Memory B cell (primary cell): ENCODE measurements around the gene PARN.
"Not testable (repeated sequence)": the region's sequence is repeated elsewhere in the genome, so short reads cannot be mapped to it uniquely, and the experiment has no call there.

Experiments used
- ATAC-seq: fragments of 150-1000 bp; cut with Tn5 transposase; 2 replicates; pipeline ENCODE4 v1.10.0; 2021; ENCODE audit warnings: low read depth, mild to moderate bottlenecking, moderate library complexity
- DNase-seq, 2 donors: peaks; one replicate each; pipeline ENCODE4 v3.0.0; 2022; ENCODE audit warnings: low spot score in 2 of 2
- H3K27ac Mint-ChIP-seq: one replicate; pipeline ENCODE4 v1.8.0; 2022; ENCODE audit warnings: mild to moderate bottlenecking, moderate library complexity, mixed read lengths
- H3K27me3 Mint-ChIP-seq: one replicate; pipeline ENCODE4 v1.8.0; 2022; ENCODE audit warnings: mixed read lengths
- H3K36me3 Mint-ChIP-seq: one replicate; pipeline ENCODE4 v1.8.0; 2022; ENCODE audit warnings: mild to moderate bottlenecking, mixed read lengths
- H3K4me1 Mint-ChIP-seq: one replicate; pipeline ENCODE4 v1.8.0; 2022; ENCODE audit warnings: mixed read lengths
- H3K4me3 Mint-ChIP-seq: one replicate; pipeline ENCODE4 v1.8.0; 2022; ENCODE audit warnings: mild to moderate bottlenecking, moderate library complexity, mixed read lengths
- H3K9me3 Mint-ChIP-seq: one replicate; pipeline ENCODE4 v1.8.0; 2022; ENCODE audit warnings: mixed read lengths

The PARN gene

GRCh38 chr16:14456793-14457481 is 173.1 kb downstream of the PARN start:
- H3K27ac Mint-ChIP-seq, result peak overlapping the region; percentile 87
- ATAC-seq (no peak), DNase-seq (no peak)
- H3K27me3 Mint-ChIP-seq, result no peaks in the 10 kb centered on the region
- peaks cover 27% of the 10 kb centered on the region for H3K36me3 Mint-ChIP-seq
- H3K9me3 Mint-ChIP-seq, result no peaks in the 10 kb centered on the region
- H3K4me1 Mint-ChIP-seq, result peaks cover 6% of the 10 kb centered on the region
- H3K4me3 Mint-ChIP-seq, result no peak overlapping the region

DNA sequence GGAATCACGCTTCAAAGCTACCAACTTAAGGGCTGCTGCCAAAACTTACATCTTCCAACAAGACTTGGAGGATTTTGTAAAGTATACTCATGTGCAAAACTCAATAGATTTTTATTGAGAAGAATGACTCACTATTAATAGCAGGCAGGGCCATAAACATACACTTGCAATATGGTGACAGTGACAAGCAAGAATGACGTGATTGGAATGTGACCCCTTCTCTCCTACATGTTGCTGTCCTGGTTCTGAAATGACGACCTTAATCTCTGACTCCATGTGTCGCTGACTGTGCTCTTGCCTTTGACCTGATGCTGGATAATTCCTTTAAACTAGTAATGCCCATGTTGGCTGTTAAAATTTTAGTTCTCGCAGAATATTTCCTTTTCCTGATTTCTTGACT is 174.5 kb downstream of the PARN start:
- no peak for DNase-seq
- H3K9me3 Mint-ChIP-seq, result no peaks in the 10 kb centered on the region
- H3K27me3 Mint-ChIP-seq, result no peaks in the 10 kb centered on the region
- no peak for ATAC-seq
- H3K4me3 Mint-ChIP-seq, result no peak overlapping the region
- H3K27ac Mint-ChIP-seq, result no peak overlapping the region
- peaks cover 16% of the 10 kb centered on the region for H3K36me3 Mint-ChIP-seq
- peaks cover 5% of the 10 kb centered on the region for H3K4me1 Mint-ChIP-seq

DNA sequence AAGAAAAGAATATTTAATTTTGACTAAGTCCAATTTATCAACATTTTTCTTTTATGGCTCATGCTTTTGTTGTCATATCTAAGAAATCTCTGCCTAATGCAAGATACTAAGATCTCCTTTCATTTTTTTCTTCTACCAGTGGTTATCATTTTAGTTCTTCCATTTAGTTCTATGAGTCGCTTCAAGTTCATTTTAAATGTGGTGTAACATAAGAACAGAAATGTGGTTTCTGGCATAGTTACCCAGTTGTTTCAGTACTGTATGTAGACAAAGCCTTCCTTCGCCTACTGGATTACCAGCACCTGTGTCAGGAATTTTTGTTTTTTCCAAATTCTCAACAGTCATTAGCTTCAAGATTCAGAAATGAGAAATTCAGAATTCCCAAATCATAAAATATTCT is 175.7 kb downstream of the PARN start:
- H3K36me3 Mint-ChIP-seq, result peaks cover 16% of the 10 kb centered on the region
- no peaks in the 10 kb centered on the region for H3K27me3 Mint-ChIP-seq
- H3K4me1 Mint-ChIP-seq, result peaks cover 5% of the 10 kb centered on the region
- H3K27ac Mint-ChIP-seq, result no peak overlapping the region
- ATAC-seq (no peak), DNase-seq (no peak)
- H3K4me3 Mint-ChIP-seq, result no peak overlapping the region
- H3K9me3 Mint-ChIP-seq, result no peaks in the 10 kb centered on the region

DNA sequence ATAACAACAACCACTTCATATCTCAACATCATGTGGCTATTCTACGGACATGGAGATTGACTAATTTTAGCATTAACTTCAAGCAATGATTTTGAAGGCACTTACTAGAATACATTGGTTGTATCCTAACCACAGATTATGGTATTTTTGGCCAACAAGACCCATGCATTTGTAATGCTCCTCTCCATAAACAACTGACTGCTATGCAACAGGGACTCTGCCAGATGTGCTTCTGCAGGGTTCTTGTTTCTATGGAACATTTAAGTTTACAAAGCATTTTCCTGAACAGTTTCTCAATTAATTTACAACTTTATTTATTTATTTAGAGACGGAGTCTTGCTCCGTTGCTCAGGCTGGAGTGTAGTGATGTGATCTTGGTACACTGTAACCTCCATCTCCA is 178.0 kb downstream of the PARN start:
- Mint-ChIP-seq H3K4me3 (no peak overlapping the region), H3K27me3 (no peaks in the 10 kb centered on the region), H3K36me3 (peaks cover 5% of the 10 kb centered on the region), H3K27ac (no peak overlapping the region), H3K9me3 (no peaks in the 10 kb centered on the region), H3K4me1 (peaks cover 5% of the 10 kb centered on the region)
- DNase-seq, result no peak
- ATAC-seq, result no peak

DNA sequence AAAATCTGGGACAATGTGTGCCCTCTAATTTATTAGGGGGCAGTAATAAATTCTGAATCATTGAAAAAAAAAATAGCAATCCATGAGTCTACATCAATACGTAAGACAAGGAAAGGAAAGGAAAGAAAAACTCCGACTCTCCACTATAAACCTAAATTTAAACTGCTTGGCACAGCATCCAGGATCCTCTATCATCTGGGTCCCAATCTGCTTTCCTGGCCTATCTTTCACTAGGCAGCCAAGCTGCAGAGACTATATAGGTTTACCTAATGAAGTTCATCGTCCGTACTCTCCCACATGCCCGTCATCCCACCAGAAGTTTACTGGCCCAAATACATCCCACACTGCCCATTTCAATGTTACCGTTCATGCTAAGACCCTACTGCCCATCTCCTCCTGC is 179.2 kb downstream of the PARN start:
- Mint-ChIP-seq H3K4me1 (peaks cover 5% of the 10 kb centered on the region), H3K36me3 (peaks cover 8% of the 10 kb centered on the region), H3K27ac (no peak overlapping the region), H3K9me3 (no peaks in the 10 kb centered on the region), H3K27me3 (no peaks in the 10 kb centered on the region), H3K4me3 (no peak overlapping the region)
- DNase-seq (no peak), ATAC-seq (no peak)

GRCh38 chr16:14449790-14450480 is 180.1 kb downstream of the PARN start:
- Mint-ChIP-seq H3K4me1 (peaks cover 3% of the 10 kb centered on the region), H3K4me3 (no peak overlapping the region), H3K27ac (no peak overlapping the region), H3K9me3 (no peaks in the 10 kb centered on the region), H3K36me3 (peaks cover 16% of the 10 kb centered on the region), H3K27me3 (no peaks in the 10 kb centered on the region)
- DNase-seq (no peak), ATAC-seq (no peak)

DNA sequence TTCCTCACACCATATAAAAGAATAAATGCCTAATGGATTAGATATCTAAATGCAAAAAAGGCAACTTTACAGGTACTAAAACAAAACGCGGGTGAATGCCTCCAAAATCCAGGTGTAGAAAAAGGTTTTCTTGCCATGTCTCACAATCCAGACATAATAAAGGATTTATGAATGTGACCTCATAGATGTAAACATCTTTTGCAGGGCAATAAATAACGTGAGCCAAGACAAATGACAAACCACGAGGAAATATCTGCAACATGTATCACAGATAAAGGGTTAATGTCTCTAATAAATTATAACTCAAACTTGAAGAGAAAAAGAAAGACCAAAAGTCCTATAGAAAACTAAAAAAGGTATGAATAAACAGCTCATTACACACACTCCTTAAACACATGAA is 180.7 kb downstream of the PARN start:
- Mint-ChIP-seq H3K4me3 (no peak overlapping the region), H3K36me3 (peaks cover 15% of the 10 kb centered on the region), H3K27ac (no peak overlapping the region), H3K9me3 (no peaks in the 10 kb centered on the region), H3K27me3 (no peaks in the 10 kb centered on the region), H3K4me1 (peaks cover 3% of the 10 kb centered on the region)
- ATAC-seq (no peak), DNase-seq (no peak)

DNA sequence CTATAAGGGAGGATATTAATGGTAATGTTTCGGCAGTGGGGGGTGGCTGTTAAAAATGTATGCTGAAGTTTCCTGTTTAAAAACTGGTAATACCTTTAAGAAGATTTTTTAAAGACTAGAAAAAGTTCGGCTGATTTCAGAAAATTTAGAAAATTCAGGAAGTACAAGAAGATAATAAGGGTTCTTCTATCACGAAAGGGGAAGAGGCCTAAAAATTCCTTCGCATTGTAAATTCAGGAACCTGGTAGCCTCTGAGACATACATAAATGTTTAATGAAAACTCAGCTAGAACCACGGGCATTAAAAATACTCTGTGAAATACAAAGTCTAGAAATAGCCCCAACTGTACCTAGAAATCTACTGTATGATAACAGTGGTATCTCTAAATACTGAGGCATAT is 181.2 kb downstream of the PARN start:
- peaks cover 15% of the 10 kb centered on the region for H3K36me3 Mint-ChIP-seq
- no peak overlapping the region for H3K4me3 Mint-ChIP-seq
- no peak for ATAC-seq
- H3K4me1 Mint-ChIP-seq, result peaks cover 3% of the 10 kb centered on the region
- H3K9me3 Mint-ChIP-seq, result no peaks in the 10 kb centered on the region
- no peak overlapping the region for H3K27ac Mint-ChIP-seq
- no peaks in the 10 kb centered on the region for H3K27me3 Mint-ChIP-seq
- no peak for DNase-seq

DNA sequence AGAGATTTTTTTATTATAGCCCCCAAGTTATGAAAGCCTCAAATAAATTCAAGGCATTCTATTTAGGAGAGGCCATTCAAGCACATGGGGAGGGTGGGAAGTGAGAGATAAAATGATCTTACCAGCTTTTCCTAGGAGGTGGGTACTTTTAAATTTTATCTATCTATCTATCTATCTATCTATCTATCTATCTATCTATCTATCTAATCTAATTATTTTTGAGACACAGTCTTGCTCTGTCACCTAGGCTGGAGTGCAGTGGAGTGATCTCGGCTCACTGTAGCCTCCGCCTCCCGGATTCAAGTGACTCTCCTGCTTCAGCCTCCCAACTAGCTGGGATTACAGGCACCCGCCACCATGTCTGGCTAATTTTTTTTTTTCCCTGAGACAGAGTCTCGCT is 182.3 kb downstream of the PARN start:
- Mint-ChIP-seq H3K36me3 (peaks cover 17% of the 10 kb centered on the region), H3K27ac (no peak overlapping the region), H3K4me1 (peaks cover 3% of the 10 kb centered on the region), H3K4me3 (no peak overlapping the region), H3K27me3 (no peaks in the 10 kb centered on the region), H3K9me3 (no peaks in the 10 kb centered on the region)
- ATAC-seq, result no peak
- no peak for DNase-seq

- Mint-ChIP-seq H3K4me3 (no peak overlapping the region), H3K27ac (no peak overlapping the region), H3K4me1 (peaks cover 3% of the 10 kb centered on the region), H3K9me3 (no peaks in the 10 kb centered on the region), H3K36me3 (peaks cover 17% of the 10 kb centered on the region), H3K27me3 (no peaks in the 10 kb centered on the region)
- DNase-seq, result no peak
- ATAC-seq, result no peak
Measured at GRCh38 chr16:14446796-14447195, 183.3 kb downstream of the PARN start.

- H3K4me3 Mint-ChIP-seq, result no peak overlapping the region
- no peak overlapping the region for H3K27ac Mint-ChIP-seq
- no peaks in the 10 kb centered on the region for H3K27me3 Mint-ChIP-seq
- ATAC-seq (no peak), DNase-seq (no peak)
- peaks cover 17% of the 10 kb centered on the region for H3K36me3 Mint-ChIP-seq
- H3K9me3 Mint-ChIP-seq, result no peaks in the 10 kb centered on the region
- H3K4me1 Mint-ChIP-seq, result peaks cover 3% of the 10 kb centered on the region
Measured at GRCh38 chr16:14445937-14446715, 183.9 kb downstream of the PARN start.

DNA sequence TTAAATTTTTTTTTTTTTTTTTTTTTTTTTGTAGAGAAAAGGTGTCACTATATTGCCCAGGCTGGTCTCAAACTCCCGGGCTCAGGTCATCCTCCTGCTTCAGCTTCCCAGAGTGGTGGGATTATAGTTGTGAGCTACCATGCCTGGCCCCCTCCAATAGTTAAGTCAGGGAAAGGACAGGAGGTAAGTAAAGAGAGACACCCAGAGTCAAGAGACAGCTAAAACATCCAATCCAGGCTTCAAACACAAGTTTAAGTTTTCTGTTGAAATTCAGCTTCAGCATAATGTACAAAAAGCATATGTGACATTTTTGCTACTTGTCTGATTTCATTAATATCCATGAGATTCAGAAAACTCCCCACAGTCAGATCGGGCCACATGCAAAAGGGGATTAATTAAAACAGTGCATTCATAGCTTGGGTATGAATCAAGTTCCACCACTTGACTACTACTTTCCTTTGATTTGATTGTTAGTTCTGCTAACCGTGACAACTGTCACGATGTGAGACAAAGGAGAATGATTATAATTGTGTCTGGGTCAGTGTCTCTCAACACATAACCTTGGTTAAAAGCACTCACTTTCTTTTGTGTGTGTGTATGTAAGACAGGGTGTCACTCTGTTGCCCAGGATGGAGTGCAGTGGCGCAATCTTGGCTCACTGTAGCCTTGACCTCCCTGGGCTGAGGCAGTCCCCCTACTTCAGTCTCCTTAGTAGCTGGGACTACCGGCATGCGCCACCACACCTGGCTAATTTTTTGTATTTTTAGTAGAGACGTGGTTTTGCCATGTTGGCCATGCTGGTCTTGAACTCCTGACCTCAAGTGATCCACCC is 184.9 kb downstream of the PARN start:
- no peaks in the 10 kb centered on the region for H3K27me3 Mint-ChIP-seq
- no peak overlapping the region for H3K27ac Mint-ChIP-seq
- ATAC-seq, result no peak
- no peak overlapping the region for H3K4me3 Mint-ChIP-seq
- no peaks in the 10 kb centered on the region for H3K4me1 Mint-ChIP-seq
- peaks cover 19% of the 10 kb centered on the region for H3K36me3 Mint-ChIP-seq
- DNase-seq, result no peak
- H3K9me3 Mint-ChIP-seq, result no peaks in the 10 kb centered on the region

- H3K27ac Mint-ChIP-seq, H3K9me3 Mint-ChIP-seq, ATAC-seq, H3K27me3 Mint-ChIP-seq, DNase-seq, H3K4me3 Mint-ChIP-seq, H3K4me1 Mint-ChIP-seq: not testable (repeated sequence)
- H3K36me3 Mint-ChIP-seq, result peaks cover 21% of the 10 kb centered on the region
Measured at GRCh38 chr16:14441533-14441932, 188.5 kb downstream of the PARN start.

DNA sequence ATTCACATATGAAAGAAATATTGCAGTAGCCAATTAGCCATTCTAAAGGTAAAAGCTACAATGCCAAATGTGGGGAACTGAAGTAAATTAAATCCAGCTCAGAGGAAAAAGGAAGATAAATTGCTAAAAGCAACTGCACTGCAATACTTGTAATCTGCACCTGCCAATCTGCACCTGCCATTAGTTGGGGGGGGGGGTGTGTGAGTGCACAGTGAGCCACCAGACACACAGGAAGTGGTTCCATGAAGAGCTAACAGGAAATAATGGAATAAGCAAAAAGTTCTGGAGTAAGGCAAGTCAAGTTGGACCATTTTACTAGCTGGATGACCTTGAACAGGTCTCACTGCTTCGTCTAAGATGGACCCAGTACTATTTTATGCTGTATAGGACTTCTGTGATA is 191.8 kb downstream of the PARN start:
- Mint-ChIP-seq H3K9me3 (no peaks in the 10 kb centered on the region), H3K27me3 (no peaks in the 10 kb centered on the region), H3K27ac (no peak overlapping the region), H3K36me3 (peaks cover 24% of the 10 kb centered on the region), H3K4me1 (no peaks in the 10 kb centered on the region), H3K4me3 (no peak overlapping the region)
- ATAC-seq (no peak), DNase-seq (no peak)
